ENCODE data around the gene SNPH.
"Not testable (repeated sequence)": the region's sequence is repeated elsewhere in the genome, so short reads cannot be mapped to it uniquely, and the experiment has no call there.

SNPH gene, protein sequence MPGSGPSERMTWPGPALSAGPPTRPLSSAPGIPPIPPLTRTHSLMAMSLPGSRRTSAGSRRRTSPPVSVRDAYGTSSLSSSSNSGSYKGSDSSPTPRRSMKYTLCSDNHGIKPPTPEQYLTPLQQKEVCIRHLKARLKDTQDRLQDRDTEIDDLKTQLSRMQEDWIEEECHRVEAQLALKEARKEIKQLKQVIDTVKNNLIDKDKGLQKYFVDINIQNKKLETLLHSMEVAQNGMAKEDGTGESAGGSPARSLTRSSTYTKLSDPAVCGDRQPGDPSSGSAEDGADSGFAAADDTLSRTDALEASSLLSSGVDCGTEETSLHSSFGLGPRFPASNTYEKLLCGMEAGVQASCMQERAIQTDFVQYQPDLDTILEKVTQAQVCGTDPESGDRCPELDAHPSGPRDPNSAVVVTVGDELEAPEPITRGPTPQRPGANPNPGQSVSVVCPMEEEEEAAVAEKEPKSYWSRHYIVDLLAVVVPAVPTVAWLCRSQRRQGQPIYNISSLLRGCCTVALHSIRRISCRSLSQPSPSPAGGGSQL

DNA sequence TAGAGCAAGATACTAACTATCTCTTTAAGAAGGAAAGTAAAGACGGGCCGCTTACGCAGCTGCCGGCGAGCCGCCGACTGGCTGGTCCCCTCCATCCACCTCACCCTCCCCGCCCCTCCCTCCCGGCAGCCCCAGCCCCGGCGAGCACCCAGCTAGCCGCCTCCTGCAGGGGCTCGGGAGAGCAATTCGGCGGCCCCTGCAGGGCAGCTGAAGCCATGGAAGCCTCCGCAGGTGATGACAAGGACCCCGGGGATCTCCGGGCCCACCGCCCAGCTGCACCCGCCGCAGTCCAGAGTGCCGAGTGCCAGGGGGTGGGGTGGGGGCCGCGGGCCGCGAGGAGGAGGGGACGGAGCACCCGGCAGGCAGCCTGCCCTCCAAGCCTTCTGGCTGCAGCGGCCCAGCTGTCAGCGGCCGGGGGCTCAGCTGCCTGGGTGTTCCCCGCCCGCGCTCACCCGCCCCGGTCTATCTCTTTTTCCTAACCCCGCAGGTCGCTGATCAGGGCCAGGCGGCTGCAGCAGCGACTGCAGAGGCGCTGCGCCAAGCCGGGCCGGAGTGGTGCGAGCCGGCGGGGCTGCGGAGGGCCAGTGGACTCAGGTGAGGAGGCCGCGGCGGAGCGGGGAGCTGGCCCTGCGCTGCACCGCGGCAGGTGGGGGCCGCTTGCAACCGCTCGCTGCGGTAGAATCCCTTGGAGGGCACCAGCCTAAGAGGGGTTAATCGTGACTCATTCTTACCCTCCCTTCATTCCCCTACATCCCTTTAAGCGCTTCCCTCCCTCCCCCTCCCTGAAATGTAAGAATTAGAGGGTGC lies at the start of gene SNPH:
SNPH (plus strand) TSS at position 128 of the 807 bp plus-strand sequence. CDS start 29,946 bp downstream, outside the sequence.
- peak; percentile 78 for DNase-seq (ENCODE audit: low spot score)

DNA sequence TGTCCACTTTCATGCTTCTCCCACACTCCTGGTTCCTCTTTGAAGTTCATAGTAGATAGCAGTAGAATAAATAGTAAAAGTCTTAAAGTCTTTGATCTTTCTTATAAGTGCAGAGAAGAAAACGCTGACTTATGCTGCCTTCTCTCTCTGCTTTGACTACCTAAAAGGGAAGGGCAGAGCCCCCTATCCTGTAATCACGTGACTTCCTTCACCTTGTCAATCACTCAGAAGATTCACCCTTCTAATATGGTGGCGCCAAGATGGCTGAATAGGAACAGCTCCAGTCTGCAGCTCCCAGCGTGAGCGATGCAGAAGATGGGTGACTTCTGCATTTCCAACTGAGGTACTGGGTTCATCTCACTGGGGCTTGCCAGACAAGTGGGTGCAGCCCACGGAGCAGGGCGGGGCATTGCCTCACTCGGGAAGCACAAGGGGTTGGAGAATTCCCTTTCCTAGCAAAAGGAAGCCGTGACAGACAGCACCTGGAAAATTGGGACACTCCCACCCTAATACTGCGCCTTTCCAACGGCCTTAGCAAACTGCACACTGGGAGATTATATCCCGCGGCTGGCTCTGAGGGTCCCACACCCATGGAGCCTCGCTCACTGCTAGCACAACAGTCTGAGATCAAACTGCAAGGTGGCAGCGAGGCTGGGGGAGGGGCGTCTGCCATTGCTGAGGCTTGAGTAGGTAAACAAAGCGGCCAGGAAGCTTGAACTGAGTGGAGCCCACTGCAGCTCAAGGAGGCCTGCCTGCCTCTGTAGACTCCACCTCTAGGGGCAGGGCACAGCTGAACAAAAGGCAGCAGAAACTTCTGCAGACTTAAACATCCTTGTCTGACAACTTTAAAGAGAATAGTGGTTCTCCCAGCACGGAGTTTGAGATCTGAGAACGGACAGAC lies 49.3 kb upstream of the SNPH start:
- DNase-seq (ENCODE audit: low spot score), result not testable (repeated sequence)

DNA sequence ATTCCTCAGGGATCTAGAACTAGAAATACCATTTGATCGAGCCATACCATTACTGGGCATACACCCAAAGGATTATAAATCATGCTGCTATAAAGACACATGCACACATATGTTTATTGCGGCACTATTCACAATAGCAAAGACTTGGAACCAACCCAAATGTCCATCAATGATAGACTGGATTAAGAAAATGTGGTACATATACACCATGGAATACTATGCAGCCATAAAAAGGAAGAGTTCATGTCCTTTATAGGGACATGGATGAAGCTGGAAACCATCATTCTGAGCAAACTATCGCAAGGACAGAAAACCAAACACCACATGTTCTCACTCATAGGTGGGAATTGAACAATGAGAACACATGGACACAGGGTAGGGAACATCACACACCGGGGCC lies 43.3 kb upstream of the SNPH start:
- not testable (repeated sequence) for DNase-seq (ENCODE audit: low spot score)

DNA sequence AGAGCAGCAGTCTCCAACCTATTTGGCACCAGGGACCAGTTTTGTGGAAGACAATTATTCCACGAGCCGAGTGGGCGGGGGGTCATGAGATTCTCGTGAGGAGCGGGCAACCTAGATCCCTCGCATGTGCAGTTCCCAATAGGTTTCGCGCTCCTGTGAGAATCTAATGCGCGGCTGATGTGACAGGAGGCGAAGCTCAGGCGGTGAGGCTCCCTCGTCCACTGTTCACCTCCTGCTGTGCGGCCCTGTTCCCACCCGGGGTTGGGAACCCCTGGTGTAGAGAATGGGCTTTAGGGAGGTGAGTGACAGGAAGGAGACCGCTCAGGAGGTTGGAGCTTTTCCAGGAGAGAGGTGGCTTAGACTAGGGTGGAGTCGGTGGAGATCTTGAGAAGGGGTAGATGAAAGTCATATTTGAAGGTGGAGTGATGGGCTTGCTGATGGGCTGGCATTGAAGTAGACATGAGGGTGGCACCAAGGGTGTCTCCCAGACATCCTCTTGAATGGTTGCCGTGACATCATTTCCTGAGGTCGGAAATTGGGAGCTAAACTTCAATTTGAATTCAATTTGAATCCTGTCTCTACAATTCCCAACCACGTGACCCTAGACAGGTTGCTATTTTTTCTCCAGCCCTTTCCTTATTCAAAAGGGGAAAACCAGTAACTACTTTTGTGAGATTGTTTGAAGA lies 41.7 kb upstream of the SNPH start:
- peak; percentile 4 for DNase-seq (ENCODE audit: low spot score)

DNA sequence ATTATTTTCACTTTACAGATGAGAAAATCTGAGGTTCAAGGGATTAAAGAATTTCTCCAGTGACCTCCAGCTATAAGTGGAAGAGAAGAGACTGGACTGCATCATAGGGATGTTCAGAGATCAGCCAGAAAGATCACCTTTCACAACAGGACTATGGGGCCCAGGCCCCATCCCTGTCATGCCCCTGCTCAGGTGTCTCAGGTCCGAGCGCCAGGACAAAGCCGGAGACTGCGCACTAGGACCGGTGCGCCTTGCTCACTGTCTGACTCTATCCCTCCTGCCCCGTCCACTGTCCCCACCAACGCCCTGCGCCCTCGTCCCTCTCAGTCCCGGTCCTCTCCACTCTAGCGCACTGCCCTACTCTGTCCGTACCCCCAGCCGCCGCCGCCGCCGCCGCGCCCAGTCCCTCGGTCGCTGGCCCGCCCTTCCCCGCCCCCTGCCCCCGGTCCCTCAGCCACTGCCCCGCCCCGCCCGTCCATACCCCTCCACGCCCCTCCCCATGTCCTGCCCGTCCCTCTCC lies 40.8 kb upstream of the SNPH start:
- DNase-seq (ENCODE audit: low spot score), result no peak

DNA sequence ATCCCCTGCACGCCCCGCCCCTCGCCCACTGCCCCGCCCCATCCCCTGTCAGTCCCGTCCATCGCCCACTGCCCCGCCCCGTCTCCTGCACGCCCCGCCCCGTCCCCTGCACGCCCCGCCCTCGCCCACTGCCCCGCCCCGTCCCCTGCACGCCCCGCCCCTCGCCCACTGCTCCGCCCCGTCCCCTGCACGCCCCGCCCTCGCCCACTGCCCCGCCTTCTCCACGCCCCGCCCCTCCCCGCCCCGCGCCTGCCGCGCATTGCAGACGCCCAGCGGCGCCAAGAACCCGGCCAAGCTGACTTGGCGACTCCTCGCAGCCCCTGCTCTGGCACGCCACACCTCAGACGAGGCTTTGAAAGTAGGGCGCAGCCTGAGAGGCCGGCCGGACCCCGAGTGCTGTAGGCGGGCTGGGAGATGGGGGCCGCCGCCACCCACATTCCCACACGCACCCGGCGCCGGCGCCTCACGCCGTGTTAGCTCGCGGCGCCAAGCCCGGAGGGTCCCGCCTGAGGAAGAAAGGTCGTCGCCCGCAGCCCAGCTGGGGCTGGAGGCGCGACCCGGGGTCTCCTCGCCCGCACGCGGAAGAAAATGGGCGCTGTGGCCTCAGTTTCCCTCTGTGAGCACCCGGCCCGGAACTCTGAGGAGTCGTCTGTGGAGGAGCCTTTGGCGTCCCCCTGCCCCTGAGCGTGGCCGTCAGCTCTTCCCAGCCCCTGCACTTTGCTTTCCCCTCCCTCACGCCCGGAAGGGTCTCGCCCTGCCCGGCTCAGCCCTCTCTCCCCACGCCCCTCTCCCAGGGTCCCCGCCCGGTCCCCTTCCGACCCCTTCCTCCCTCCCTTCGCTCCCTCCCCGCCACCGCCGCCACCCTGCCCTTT lies 40.1 kb upstream of the SNPH start, which contains the start of gene RAD21L1:
RAD21L1 (plus strand) TSS at position 262 of the 872 bp plus-strand sequence. CDS start 2,410 bp downstream, outside the sequence.
- peak; percentile 73 for DNase-seq (ENCODE audit: low spot score)

DNA sequence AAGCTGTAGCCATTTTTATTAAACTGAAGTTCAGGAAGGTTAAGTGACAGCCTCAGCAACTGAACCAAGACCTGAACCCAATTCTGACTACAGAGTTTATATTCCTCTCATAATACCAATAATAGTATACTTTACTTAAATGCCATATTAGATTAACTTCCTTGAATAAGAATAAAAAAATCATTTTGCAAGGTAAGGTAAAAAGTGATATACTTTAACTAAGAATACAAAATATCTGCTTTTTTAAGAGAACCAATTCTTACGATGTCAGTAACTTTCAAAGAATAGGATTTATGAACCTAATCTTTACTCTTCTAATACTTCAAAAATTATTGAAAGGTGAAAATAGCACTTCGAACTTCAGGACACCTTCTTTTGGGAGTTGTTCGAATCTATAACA lies 36.6 kb upstream of the SNPH start:
- no peak for DNase-seq (ENCODE audit: low spot score)

DNA sequence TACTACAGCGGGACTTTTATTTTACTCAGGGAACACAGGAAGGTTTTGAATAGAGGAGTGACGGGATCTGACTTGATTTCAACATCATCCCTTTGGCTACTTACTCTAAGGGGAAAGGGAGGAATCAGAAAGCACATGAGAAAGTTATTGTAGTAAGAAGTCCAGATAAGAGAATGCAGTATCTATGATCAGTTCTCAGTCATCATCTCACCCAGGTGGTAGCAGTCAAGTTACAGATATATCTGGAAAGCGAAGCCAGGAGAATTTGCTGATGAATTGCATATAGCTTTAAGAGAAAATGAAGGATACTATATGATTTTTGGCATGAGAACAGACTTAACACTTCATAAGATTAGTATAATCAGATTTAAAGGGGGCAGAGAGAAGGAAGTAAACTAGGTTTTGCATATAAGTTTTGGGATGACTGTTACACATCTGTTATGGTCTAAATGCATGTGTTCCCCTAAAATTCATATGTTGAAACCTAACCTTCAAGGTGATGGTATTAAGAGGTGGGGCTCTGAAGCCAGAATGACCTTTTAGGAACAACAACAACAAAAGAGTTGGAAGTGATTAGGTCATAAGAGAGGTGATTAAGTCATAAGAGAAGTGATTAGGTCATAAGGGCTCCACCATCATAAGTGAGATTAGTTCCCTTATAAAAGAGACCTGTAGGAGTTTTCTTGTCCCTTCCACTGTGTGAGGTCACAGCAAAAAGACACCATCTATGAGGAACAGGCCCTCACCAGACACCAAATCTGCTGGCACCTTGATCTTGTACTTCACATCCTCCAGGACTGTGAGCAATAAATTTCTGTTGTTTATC lies 33.6 kb upstream of the SNPH start:
- DNase-seq (ENCODE audit: low spot score), result no peak

DNA sequence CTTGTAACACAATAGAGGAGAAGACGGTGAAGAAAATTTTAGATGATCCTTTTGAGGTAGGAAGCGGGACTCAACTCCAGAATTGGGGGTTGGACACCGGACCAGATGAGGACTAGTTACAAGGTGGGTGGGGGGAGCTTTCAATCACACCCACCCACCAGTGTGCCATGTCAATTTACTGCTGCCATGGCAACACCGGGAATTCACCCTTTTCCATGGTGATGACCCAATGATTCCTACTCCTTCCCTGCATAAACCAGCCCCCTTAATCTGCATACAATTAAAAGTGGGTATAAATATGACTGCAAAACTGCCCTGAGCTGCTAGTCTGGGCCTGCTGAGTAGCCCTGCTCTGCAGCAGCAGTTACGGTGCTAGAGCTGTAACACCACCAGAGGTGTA lies 25.5 kb upstream of the SNPH start:
- DNase-seq (ENCODE audit: low spot score), result no peak

DNA sequence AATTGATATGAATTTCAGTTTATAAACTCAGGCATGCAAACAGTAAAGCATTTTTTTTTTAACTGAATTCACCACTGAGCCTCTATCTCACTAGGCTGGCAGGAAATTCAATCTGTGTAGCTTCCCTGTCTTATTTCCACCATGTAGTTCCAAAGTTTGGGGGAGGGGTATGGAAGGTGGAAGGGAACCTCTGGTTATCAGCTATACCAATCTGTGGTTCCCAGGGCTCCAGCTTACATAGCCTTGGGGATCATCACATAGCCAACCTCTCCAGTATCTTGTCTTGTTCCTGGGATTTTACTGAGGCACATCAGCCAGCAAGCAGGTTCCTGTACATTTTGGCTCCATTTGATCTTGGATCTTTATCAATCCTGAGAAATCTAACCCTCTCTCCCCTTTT lies 24.6 kb upstream of the SNPH start:
- DNase-seq (ENCODE audit: low spot score), result no peak

DNA sequence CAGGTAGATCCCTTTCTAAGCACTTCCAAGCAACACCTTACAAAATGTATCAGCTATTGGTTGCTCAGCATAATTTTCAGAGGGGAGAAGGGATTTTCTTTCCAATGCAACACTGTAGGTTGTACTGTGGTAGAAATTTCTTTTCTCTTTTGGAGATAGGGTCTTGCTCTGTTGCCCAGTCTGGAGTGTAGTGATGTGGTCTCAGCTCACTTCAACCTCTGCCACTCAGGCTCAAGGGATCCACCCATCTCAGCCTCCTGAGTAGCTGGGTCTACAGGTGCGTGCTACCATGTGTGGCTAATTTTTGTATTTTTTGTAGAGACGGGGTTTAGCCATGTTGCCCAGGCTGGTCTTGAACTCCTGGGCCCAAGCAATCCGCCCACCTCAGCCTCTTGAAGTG lies 24.0 kb upstream of the SNPH start:
- DNase-seq (ENCODE audit: low spot score), result no peak

DNA sequence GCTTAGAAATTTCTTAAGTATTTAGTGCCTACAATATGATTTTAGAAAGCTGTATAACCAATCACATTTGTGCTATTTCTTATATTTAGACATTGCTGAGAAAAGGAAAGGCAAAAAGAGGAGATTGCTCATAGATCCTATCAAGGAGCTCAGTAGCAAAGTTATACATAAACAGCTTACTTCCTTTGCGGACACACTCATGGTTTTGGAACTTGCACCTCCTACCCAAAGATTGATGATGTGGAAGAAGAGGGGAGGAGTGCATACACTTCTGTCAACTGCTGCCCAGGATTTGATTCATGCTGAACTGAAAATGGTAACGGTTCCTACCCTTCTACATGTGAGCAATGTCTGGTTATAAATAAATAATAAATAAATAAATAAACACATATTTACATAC lies 23.6 kb upstream of the SNPH start:
- DNase-seq (ENCODE audit: low spot score), result no peak

DNA sequence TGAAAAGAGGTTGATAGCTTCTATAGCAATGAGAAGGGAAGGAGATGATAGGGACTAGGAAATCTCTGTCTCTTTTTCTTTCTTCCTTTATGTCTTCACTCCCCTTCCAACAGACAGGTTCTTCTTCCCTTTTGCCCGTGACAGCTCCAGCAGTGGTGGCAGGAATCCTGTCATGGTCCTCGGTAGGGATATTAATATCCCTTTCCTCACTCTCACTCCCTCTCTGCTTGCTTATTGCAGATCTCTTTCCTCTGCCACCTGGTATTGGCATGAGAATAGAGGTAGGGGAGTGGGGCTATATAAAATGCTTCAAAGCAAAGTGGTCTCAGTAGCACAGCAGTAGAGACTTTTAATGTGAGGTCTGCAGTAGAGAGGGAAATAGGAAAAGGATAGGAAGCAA lies 20.5 kb upstream of the SNPH start:
- DNase-seq (ENCODE audit: low spot score), result no peak

DNA sequence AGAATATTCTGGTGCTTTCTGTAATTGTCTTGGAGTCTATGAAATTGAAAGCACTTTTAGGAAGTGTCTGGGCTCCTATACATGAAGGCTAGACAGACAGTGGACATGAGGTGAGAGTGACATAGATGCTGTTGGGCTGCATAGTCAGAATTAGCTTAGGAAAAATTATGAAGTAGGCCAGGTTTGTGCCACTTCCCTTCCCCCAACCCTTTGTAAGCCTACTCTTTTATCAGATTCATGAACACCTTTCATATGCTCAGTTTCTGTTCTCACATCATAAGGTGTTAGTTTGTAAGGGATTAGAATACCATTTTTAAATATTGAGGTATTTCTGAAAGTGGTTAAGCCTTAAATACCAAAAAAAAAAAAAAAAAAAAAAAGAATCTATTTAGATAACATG lies 18.4 kb upstream of the SNPH start:
- DNase-seq (ENCODE audit: low spot score), result no peak

DNA sequence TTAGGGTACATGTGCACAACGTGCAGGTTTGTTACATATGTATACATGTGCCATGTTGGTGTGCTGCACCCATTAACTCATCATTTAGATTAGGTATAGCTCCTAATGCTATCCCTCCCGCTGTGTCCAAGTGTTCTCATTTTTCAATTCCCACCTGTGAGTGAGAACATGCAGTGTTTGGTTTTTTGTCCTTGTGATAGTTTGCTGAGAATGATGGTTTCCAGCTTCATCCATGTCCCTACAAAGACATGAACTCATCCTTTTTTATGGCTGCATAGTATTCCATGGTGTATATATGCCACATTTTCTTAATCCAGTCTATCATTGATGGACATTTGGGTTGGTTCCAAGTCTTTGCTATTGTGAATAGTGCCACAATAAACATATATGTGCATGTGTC lies 15.8 kb upstream of the SNPH start:
- DNase-seq (ENCODE audit: low spot score), result not testable (repeated sequence)

DNA sequence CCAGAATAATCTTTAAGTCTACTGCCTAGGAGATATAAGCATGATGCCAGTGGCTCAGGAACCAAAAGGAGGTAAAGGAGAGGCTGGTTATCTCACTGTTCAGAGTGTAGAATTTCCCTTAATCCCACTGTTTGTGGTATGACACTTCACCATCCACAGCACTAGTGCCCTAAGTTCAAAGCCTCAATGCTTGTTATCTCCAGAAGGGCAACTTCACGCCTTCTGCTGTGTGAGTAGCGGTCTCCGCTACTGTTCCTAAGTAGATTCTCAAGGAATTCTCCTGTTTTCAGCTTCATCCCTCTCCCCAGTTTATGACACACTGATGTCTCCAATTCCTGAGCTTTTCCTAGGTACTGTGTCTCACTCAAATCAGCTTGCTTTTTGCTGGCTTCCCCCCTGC lies 13.7 kb upstream of the SNPH start:
- no peak for DNase-seq (ENCODE audit: low spot score)

DNA sequence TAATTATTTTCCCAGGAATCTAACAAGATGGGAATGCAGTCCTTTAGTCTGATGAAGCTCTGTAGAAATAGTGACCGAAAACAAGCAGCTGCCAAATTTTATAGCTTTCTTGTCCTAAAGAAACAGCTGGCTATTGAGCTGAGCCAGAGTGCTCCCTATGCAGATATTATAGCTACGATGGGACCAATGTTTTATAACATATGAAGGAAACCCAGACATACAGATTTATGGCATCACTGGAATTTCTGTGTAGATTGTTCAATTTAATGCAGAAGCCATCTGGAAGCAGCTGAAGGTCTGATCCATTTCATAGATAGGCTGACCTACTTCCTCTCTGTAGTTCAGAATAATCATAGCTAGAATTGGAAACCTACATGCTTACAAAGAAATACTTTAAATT lies 11.8 kb upstream of the SNPH start:
- no peak for DNase-seq (ENCODE audit: low spot score)

DNA sequence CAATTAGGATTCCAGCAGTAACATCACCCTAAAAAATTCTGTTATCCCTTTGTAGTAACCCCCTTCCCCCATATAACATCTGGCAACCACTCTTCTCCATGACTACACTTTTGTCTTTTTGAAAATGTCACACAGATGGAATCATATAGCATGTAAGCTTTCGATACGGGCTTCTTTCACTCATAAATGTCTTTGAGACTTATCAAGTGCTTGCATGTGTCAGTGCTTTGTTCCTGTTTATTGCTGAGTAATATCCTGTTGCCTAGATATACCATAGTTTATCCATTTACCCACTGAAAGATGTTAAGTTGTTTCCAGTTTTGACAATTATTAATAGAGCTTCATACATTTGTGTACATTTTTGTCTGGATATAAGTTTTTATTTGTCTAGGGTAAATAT lies 10.4 kb upstream of the SNPH start:
- DNase-seq (ENCODE audit: low spot score), result no peak

DNA sequence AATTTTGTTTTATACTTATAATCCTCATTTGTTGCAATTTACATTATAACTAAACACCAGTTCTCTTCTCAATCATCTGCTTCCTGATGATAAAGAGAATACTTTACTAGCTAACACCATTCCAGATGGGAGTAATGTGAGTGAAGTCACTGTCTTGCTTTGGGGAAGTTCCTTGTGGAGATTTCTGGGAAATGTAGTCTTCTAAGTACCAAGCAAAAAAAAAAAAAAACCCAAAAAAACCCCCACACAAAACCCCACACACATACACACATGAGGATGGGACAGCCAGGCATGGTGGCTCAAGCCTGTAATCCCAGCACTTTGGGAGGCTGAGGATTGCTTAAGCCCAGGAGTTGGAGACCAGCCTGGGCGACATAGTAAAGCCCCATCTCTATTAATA lies 2.2 kb upstream of the SNPH start:
- no peak for DNase-seq (ENCODE audit: low spot score)
